Measurements from ENCODE around the gene STX10. TPM values are rescaled to one million over a fixed set of nuclear protein-coding genes. Genes with fewer than 3 reads are reported as not detected.

Gene STX10
- total RNA-seq, 1 donor from 2014 or later = 84.6 TPM

GRCh38 chr19:13118424-13119193 lies 31.6 kb downstream of the STX10 start:
- peak; percentile 44 for DNase-seq

DNA sequence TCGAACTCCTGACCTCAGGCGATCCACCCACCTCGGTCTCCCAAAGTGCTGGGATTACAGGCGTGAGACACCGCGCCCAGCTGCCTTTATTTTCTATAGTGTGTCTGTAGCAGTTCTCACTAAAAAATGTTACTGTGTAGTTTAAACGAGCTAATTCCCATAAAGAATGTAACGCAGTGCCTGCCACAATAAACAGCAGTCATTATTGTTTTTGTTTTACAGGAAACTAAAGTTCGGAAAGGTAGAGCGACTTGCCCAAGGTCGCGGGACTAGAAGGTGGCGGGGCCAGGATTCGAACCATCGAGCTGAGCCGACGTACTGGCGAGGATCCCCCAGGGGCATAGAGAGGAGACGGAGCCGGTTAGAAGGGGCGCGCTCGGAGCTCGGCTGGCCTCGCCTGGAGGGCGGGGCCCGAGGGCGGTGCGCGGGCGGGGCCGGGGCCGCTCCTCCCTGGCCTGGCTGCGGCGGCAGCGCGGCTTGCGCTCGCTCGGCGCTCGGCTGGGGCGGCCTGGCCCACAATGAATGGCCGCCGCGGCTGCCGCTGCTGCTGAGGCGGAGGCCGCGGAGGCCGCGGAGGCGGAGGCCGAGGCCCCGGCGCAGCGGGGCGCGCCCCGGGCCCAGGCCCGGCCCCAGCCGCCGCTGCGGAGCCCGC lies 32.3 kb downstream of the STX10 start, which contains the start of gene NACC1:
Gene NACC1, plus strand, starts transcription at position 493 of the 652 bp plus-strand sequence. CDS start 16,944 bp downstream, outside the sequence.
- peak; percentile 92 for DNase-seq

DNA sequence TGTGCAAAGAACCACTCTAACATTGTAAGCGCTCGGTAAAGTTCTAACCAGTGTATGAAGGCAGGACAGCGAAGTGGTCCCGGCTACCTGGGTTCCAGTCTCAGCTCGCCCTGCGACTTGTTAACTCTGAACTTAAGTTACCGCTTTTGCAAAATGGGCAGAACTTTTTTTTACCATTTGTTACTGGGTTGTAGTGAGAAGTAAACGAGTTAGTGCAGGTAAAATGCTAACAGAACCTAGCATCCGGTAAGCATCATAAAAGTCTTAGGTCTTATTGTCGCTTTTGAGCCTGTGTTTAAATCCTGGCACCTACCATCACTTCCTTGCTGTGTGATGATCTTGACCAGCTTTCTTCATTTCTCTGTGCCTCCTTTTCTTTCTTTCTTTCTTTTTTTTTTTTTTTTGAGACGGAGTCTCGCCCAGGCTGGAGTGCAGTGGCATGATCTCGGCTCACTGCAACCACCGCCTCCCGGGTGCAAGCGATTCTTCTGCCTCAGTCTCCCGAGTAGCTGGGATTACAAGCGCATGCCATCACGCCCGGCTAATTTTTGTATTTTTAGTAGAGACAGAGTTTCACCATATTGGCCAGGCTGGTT lies 32.9 kb downstream of the STX10 start:
- DNase-seq = peak; percentile 28

GRCh38 chr19:13116282-13117175 lies 33.6 kb downstream of the STX10 start, which contains the start of gene TRMT1:
Gene TRMT1 (minus strand): TSS chr19:13116740. CDS start chr19:13116399, 341 bp downstream.
- DNase-seq = peak; percentile 96

DNA sequence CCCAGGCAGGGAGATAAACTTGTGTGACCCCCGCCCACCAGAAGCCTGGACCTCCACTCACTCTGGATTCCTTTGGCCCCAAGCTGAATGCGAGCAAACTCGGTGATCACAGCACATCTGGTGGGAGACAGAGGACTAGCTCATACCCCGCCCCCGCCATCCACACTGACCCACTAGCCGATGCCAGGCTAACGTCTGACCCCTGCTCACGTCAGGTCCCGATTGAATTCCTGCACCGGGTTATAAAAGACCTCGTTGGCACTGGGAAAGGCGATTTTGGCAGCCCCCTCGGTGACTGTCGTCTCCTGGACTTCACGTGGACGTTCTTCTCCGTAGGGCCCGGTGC lies 34.3 kb downstream of the STX10 start:
- DNase-seq = no peak

GRCh38 chr19:13112555-13112954 lies 37.6 kb downstream of the STX10 start:
- DNase-seq = no peak

GRCh38 chr19:13110099-13110610 lies 40.0 kb downstream of the STX10 start:
- no peak for DNase-seq

DNA sequence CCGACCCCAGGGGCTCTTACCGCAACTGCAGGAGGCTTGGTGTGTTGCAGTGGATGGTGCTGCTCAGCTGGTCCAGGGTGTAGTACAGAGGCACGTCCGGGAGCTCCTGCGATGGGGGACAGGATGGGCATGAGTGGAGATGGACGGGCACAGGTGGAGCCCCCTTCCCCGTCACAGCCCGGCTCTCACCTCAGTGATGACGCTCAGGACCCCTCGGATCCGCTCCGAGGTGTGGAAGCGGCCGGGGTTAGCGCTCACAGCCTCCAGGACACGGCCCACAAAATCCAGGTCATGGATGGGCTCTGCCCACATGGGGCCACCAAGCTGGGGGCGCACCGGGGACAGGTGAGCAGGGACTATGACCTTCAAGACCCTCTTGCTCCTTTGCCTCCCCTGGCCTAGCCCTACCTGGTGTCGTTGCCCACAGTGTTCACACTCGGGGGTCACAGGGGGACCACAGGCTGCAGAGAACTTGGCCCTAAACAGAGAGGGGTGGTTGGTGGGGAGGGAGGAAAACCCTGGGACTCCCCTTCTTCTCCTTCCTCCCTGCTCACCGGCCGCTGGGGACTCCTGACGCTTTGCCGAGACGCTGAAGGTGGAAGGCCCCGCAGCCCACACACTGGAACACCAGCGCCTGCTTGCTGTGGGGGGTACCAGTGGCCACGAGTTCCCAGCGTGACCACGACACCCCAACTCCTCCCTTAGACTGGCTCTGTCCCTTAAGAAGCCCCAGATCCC lies 40.6 kb downstream of the STX10 start:
- no peak for DNase-seq

- no peak for DNase-seq
Measured at GRCh38 chr19:13104848-13105711, 45.1 kb downstream of the STX10 start.

DNA sequence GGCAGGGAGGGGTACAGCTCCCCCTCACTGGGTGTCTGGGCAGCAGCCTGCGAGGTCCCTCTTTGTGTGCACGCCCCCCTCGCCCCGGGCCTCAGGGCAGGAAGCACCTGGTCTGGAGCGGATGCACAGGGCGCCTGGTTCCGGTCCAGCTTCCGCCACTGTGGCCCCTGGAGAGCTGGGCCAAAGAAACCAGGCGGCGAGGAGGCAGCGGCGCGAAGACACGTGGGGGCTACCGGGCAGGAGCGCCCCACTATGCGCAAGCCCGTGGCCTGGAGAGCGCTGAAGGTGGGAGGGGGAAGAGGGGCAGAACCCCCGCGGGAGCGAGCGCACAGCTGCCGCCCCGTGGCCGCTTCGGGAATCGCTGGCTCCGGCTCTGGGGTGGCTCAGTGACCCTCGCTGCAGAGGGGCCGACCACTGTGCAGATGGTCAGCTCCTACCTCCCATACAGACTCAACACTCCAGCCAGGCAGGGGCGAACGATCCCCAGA lies 45.8 kb downstream of the STX10 start:
- DNase-seq = peak; percentile 93

- DNase-seq = peak; percentile 21
Measured at GRCh38 chr19:13103581-13104359, 46.4 kb downstream of the STX10 start.

DNA sequence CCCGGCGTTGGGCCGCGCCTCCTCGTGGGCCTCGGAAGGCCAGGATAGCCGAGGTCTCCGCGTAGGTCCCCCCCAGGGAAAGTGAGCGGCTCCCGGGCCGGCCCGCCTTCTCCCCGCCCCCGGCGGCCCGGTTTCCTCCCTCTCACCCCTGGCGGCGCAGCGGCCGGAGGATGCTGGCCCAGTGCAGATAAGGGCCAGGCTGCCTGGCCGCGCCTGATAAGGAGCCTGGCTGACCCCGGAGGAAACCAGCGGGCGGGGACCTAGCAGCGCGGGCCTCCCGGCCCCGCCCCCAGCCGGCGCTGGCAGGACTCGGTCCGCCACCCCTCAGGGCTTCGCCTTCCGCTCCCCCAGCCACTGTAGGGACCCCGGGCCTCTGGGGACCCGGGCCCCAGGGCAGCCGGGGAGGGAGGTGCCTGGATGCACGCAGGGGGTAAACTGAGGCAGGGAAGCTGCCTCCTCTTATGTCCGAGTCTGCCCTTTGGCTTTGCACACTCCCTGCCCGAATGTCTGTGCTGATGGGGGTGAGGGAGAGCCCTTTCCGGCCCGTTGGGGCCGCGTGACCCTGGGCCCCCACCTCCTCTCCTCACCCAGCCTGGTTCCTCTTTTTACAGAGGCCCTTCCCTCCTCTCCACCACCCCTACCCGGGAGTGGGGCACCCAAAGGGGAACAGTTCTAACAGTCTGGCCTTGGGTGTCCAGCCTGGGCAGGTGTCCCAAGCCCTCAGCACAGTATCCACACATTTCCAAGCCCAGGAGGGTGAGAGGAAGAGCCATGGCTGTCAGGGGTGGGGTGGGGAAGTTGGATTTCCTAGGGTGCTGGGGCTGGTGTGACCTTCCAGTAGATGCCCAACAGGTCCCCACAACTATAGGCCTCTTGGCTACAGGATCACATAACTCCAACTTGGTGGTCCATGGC lies 47.3 kb downstream of the STX10 start, which contains the start of gene LYL1:
Gene LYL1, minus strand, starts transcription at position 193 of the 915 bp plus-strand sequence. CDS start 1,687 bp downstream, outside the sequence.
- peak; percentile 98 for DNase-seq

DNA sequence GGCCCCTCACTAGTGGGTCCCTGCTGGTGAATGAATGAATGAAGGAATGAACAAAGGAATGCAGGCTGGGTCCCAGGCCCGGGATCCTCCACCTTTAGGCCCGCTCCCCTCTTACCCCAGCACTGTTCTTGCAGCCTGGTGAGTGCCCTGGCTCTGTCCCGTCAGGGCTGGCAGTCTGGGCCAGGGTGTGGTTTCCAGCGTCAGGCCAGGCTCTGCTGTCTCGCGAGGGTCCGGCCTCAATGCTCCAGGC lies 47.8 kb downstream of the STX10 start:
- DNase-seq = no peak

DNA sequence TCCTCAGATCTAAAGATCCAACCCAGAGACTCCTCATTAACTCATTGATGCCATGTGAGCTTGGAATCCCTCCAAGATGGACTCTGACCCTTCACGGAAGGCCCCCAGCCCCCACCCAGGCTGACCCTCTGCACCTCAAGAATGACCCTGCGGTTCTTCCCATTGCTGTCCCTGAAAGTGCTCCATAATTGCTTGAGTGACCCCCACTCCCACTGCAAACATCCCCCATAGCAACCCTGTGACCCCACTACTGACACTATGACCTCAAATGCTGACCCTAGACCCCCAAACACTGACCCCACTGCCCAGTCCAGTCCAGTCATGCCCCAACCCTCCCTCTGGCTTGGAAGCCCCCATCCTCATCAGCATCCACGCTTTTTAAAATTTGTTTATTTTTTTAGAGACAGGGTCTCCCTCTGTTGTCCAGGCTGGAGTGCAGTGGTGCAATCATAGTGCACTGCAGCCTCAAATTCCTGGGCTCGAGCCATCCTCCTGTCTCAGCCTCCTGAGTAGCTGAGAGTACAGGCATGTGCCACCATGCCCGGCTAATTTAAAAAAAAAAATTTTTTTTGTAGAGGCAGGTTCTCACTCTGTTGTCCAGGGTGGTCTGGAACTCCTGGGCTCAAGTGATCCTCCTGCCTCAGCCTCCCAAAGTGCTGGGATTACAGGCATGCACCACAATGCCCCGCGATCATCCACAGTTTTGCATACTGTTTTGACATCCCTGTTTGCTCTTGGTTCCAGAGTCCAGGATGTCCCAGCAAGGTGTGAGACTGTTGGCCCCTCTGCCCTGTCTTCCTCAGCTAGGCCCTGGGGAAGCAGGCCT lies 48.4 kb downstream of the STX10 start:
- no peak for DNase-seq

DNA sequence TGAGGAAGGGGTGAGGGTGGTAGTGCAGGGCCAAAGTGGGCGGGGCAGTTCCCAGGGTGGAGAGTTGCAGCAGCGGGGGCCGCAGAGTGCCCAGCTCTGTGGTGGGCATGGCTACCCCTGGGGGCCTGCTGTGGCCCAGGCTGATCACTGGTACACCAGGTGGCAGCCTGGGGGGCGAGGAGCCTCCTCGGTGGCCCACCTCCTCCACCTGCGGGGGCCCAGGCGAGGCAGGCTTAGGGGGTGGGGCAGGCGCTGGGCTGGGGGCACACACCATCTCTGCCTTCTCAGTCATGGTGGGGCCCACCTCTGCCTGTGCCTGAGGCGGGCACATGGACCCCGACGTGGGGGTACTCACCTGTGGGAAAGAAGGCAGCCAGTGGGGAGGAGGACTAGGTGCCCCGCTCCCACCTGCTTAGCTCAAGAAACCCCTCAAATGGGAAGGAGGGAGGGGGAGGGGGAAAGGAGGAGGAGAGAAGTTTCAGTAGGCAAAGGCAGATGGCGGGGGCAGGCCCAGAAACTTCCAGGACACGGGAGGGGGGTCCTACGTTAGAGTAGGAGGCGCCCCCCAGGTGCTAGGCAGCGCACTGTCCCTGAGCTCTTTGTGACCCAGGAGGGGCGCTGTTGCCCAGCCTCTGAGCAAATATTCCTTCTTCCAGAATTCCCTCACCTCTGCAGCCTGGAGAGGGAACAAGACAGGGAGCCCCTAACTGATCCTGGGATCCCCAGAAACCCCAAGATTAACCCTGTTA lies 49.2 kb downstream of the STX10 start:
- DNase-seq = peak; percentile 76

DNA sequence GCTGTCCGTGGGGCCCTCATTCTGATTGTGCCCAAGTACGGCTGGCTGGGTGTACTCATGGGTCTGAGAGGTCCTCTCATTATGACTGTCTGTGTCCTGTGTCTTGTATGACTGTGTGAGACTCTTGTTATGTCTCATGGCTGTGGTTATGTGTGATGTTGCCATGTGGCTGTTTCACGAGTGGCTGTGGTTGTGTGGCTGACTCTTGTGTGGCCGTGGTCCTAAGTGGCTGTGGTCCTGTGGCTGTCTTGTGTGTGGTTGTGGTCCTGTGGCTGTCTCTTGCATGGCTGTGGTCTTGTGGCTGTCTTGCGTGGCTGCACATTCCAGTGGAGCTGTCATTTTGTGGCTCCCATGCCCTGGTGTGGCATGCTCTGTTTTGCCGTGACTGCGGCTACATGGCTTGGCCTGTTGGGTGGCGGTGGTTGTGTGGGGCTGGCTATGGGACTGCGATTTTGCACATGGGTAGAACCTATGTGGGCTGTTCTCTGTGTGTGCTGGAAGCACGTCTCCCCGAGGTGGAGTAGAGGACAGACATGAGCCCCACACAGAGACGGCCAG lies 50.1 kb downstream of the STX10 start:
- peak; percentile 44 for DNase-seq
